Measurements from ENCODE around the gene IRAK1.

DNA sequence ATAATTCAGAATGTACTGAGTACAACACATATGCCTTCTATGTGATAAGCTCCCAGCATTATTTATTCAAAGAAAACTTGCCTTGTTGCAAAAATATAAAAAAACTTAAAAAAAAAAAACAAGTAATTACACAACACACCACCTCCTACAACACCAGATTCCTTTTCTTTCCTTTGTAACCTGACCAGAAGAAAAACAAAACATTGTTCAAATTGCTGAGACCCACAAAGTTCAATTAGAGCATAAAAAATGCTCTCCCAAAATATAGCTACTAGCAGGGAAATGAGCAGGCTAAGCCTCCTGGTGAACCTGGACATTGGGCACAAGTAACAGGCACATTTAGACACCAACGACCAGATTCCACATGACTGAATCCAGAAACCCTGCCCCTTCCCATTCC lies 39.5 kb upstream of the IRAK1 start:
- TF ChIP-seq, protein P1, sequence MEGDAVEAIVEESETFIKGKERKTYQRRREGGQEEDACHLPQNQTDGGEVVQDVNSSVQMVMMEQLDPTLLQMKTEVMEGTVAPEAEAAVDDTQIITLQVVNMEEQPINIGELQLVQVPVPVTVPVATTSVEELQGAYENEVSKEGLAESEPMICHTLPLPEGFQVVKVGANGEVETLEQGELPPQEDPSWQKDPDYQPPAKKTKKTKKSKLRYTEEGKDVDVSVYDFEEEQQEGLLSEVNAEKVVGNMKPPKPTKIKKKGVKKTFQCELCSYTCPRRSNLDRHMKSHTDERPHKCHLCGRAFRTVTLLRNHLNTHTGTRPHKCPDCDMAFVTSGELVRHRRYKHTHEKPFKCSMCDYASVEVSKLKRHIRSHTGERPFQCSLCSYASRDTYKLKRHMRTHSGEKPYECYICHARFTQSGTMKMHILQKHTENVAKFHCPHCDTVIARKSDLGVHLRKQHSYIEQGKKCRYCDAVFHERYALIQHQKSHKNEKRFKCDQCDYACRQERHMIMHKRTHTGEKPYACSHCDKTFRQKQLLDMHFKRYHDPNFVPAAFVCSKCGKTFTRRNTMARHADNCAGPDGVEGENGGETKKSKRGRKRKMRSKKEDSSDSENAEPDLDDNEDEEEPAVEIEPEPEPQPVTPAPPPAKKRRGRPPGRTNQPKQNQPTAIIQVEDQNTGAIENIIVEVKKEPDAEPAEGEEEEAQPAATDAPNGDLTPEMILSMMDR (IDR thresholded peaks at IDR 0.05) = no peak
- TF ChIP-seq POLR2A (IDR thresholded peaks at IDR 0.05) = no peak
